HG02840 (cell line): ENCODE data around the gene TXNRD1.
"Not testable (repeated sequence)": the region's sequence is repeated elsewhere in the genome, so short reads cannot be mapped to it uniquely, and the experiment has no call there.

Experiments used
- ATAC-seq: cut with Tn5 transposase; IDR thresholded peaks from one replicate; pipeline ENCODE4 v1.9.1; 2021; ENCODE audit warnings: mild to moderate bottlenecking, moderate library complexity, moderate number of reproducible peaks; ENCODE audit not compliant: unreplicated experiment, low FRiP score

Gene TXNRD1

DNA sequence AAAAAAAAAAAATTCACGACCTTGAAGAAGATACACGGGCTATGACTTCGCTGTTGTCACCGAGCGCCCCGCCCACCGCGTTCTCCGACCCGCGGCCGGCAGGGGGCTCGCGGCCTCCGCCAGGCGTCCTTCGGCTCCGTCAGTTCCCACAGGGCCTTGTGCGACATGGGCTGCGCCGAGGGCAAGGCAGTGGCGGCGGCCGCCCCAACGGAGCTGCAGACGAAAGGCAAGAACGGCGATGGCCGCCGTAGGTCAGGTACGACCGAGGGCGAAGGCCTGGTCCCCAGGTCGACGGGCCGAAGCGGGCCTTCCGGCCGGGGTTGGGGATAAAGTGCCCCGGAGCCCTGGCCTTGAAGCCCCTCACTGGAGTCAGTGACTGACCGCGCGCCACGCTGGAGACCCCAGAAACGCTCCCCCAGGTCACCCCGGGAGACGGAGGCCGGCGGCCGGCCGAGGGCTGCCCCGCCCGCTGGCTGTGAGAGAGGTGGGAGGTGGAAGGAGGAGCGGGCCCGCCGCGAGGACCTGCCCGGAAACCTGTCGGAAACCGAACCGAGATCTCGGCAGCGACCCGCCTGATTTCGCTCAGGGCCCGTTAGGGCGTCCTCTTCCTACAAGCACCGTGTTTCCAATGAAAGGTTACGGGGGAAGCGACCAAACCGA, at the start of gene TXNRD1:
TXNRD1 (plus strand) TSS at position 142 of the 660 bp plus-strand sequence; CDS start at position 166, 24 bp downstream.
- ATAC-seq = peak; percentile 96

DNA sequence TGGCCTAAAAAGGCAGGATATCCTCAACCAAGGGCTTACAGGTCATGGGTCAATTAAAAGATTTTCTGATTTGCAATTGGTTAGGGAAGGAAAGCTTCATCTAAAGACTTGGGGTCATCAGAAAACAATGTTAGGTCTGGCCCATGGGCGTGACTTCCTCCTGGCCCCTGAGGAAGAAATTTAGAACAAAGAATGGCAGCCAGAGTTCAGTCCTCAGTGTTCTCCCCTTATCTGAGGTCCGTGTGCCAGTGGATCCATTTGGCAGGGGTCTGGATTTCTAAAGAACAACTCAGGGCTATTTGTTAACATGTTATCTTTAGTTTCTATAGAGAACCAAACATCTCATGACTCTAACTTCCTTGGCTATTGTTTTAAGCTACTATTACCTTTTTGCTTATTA, 49.8 kb upstream of the TXNRD1 start:
- no peak for ATAC-seq

DNA sequence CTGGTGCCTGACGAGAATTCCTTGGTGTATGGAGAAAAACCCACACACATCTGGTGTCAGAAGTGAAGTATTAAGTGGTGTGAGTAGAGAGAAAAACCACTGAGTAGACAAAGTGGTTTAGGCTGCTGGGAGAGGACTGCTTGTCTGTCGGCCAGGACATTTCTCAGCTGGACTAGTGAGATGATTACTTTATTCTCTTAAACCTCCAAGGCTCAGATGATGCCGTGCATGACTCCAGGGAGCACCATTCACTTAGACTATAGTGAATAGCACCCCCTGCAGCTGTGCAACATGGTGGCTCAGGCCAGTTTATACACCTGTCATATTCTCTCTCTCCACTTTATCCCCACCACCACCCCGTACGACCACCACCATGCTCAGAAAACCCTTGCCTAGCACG, 49.1 kb upstream of the TXNRD1 start:
- no peak for ATAC-seq

DNA sequence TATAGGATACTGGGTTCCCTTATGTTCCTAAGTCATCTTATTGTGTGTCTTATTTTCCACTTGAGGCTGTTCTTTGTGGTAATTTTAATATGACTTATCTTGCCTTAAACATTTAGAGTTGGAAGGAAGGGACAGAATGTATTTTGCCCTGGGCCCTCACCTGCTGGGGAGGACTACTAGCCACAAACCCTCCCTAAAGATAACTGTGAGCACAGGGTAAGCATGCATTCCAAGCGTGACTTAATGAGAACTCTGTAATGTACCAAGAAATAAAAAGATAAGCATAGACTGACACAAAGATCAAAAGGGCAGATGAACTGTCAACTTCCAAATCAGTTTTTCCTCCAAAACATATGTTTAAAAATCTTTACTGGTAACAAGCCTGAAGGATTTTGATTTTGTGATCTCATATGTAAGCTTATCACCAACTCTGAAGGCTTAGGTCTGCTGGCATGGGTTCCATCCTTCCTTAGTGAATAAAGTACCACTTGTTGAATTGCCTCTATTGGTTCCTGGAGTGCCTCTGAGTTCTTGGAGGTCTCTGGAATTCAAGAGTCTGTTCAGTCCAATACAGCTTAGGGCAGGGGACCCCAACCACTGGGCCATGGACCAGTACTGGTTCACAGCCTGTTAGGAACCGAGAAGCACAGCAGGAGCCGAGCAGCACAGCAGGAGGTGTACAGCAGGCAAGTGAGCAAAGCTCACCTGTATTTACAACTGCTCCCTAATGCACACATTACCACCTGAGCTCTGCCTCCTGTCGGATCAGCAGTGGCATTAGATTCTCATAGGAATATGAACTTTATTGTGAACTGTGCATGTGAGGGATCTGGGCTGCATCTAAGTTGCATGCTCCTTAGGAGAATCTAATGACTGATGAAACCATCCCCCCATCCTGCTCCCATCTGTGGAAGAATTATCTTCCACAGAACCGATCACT, 47.8 kb upstream of the TXNRD1 start:
- no peak for ATAC-seq

DNA sequence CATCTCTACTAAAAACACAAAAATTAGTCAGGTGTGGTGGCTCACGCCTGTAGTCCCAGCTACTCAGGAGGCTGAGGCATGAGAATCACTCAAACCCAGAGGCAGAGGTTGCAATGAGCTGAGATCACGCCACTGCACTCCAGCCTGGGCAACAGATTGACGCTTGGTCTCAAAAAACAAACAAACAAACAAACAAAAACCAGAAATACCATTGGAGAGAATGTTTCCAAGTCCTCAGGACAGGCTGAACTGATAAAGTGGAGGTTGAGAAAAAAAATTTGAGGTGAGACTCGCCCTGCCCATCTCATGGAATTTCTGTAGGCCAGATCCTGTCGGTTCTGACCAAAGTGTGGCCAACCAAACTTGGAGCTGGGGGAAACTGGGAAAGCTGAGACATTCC, 47.0 kb upstream of the TXNRD1 start:
- ATAC-seq = no peak

DNA sequence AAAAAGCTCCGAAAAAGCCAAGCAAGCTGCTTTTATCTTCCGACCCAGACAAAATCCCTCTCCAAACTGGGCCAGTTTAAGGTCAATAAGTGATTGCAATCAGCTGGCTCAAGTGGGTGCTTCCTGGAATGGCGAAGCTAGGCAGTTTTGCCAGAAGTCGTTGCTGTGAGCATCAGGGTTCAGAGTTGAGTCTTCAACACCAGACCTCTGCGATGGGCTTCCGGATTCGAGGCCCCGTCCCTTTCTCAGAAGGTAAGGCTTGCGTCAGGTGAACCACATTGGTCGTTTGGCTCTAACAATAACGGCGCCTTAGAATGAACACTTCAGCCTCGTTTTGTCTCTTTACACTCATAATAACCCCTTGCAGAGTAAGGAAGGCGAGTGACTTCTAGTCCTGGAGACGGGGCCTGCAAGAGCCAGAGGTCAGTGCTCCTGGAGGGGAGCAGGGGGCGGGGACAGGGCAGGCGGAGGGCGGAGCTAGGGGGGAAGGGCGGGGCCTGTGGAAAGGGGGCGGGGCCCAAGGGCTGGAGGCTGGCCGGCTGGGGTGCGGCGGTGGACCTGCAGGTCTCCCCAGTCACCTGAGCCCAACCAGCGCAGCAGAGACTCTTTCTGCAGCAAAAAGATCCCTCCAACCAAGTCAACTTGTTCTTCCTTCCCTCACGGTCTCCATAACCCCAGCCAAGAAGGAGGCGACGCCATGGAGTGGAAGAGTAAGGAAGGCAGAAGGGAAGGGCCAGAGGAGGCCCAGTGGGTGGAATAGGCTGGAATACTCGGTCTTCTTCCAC, 43.6 kb upstream of the TXNRD1 start:
- ATAC-seq = no peak

DNA sequence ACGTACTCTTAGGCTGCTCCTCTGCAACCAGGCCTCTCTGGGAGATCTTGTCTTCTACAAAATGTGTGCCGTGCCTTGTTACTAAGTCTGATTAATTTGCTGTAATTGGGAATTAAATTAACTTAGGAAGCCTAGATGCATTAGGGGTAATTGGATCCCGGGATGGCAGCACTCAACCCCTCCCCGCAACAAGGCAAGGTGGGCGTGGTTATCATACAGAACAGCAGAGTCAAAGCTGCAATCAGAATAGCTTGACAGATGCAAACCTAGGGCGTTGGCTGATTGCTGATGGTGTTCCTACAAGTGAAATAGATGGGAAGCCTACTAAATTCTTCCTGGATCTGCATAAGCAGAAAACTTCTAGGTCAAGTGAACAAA, 43.0 kb upstream of the TXNRD1 start:
- ATAC-seq = no peak

DNA sequence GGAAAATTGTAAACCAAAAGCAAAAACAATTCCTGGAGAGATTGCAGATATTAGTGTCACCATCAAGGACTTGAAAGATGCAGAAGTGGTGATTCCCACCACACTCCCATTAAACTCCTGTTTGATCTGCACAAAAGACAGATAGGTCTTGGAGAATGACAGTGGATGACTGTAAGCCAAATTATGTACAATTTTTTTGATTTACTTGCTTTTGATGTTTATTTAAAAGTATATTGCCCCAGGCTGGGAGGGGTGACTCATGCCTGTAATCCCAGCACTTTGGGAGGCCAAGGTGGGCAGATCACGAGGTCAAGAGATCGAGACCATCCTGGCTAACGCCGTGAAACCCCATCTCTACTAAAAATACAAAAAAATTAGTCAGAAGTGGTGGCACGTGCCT, 41.8 kb upstream of the TXNRD1 start:
- ATAC-seq = not testable (repeated sequence)

DNA sequence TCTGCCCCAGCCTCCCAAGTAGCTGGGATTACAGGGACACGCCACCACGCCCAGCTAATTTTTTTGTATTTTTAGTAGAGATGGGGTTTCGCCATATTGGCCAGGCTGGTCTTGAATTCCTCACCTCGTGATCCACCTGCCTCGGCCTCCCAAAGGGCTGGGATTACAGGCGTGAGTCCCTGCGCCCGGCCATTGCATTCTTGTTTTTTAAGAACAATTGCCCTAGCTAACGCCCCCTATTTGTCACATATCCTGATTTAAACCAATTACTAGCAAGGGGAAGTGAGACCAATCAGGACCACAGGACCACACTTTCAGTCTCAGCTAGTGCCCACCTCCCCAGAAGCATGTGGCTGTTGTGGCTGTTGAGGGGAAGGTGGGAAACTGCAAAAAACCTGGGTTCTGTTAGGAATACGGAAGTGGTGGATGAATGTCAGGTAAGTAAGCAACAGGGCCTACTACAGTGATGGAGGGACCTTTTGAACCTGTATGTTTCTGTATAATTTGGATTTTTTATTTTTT, 39.8 kb upstream of the TXNRD1 start:
- ATAC-seq = no peak

DNA sequence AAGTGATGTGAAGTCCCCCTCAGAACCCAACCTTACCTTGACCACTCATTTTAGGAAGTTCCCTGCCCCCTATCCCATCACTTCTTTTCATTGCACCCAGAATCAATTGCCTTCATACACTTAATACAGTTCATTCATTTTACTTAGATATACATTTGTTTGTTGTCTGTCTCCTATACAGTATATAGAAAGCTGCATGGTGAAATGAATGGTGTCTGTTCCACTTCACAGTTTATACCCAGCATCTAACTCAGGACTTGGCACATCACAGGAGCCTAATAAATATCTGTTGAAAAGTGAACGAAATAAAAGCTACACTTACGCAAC, 38.3 kb upstream of the TXNRD1 start:
- no peak for ATAC-seq

DNA sequence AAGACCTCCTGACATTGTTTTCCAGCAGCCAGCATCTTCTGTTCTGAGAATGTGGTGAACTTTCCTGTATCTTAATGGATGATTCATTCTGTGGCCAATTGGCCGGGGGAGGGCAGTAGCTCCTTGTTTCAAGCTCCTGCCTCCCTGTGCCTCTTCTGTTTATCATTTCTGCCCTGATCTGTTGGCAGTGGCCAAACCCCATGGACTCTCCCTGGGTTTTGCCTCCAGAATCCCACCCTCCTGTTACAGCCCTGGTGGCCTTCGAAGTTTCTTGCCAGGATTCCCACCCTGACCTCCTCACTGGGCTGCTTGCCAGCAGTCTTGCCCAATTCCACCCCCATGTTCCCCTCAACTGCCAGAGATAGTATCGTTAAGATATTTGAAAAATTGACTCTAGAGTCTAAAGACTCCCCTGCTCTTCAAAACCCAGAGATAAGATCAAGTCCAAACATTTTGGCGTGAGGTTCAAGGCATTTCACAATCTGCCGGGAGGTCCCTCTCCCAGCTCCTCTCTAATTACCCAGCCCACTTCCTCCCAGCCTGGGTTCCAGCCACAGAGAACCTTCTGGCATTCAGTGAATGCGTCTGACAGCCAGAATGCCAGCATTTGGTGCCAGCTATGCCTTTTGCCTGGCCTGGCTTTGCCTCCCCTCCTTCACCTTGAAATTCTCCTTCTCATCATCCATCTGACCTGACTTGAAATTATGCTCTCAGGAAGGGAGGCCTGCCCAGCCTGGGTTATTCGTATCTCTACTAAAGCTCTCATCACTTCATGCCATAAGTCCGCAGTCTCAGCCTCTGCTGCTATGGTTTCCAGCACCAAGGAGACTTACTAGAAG, 37.7 kb upstream of the TXNRD1 start:
- ATAC-seq = no peak

DNA sequence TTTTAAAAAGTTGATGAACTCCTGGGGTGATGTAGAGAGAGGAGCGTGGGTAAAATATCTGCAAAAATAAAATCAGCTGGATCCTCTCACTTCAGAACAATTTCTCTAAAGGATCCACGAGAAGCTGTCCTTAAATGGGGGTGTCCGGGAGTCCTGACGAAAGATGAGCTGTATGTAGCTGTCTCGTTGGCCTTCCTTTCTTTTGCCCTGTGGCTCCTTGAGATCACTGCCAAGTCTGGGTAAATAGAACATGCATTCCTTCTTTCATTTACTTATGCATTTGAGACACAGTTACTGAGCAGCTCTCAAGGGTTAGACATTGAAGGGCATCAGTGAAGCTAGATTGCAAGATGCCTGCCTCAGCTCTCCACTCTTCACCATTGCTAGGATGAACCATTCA, 35.2 kb upstream of the TXNRD1 start:
- no peak for ATAC-seq

DNA sequence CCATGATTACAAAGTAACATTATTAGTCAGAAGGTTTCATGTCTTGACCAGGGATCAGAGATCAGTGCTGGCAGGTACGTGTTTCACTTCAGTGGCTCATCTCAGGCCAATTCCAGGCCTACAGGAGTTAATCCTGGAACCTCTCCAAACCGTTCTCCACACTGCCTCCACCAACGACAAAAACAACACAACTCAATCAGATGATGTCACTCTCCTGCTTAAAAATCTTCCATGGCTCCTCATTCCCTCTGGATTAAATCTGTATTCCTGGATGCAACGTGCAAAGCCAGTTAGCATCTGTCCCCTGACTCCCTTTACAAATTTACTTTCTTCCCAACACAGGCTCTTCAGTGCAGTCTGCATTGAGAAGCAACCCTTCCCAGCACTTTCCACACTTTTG, 34.3 kb upstream of the TXNRD1 start:
- ATAC-seq = no peak

DNA sequence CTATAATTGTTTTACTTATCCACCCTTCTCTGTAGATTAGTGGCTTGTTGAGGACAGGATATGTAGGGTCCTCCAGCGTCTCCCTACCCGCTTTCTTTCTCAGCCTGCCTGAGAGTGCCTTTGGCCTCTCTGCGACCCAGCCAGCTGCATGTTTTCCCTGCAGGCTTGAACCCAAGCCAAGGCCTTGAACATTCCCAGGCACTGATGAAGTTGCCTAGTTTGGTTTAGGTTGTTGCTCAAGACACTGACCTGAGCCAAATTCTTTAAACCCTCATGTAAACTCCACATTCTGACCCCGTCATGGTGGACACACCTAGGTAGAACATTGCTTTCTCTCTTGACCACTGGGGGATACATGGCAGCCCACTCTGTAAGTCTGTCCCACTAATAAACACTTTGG, 33.4 kb upstream of the TXNRD1 start:
- ATAC-seq = no peak

DNA sequence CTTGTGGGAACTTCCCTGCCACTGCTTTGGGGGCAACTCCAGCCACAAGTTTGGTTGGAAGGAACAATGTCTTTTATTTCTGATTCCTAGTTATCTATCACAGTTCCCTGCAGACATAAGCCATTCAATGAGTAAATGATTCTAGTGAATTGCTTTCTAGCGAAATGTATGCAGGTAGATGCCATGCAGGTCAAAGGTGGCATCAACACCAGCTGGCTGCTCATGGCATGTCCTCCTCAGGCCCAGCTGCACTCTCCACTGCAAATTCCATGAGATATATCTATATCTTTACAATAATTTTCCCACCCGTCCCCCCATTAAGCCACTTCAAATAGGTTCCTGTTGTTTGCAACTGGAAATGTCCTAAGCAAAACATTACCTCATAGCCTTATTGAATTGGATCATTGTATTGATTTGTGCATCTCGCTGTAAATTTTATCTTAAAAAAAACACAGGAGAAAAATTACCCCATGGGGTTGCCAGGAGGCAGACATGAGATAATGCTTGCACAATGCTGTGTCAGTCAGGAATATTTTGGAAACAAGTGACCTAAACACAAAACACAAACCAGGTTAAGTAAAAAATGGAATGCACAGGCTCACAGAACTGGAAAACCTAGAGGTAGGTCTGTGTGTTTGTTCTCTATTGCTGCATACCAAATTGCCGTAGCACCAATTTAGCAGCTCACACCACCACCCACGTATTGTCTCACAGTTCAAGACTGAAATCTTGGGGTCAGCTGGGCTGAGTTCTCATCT, 32.8 kb upstream of the TXNRD1 start:
- ATAC-seq = no peak

DNA sequence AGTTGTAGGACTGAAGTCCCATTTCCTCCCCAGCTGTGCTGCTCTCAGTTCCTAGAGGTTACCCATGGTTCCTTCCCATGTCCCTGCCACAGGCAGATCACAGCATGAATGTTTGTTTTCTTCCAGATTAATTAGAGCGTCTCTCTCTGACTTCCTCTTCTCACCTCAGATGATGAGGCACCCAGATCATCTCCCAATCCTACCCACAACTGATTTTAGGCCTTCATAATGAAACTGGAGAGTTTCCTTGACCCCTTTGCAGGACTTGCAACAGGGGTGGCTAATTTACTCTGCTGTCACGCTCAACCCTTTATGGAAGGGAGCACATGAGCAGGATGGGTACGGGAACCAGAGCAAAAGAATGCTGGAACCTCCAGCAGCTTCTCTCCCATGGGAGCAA, 32.1 kb upstream of the TXNRD1 start:
- no peak for ATAC-seq

DNA sequence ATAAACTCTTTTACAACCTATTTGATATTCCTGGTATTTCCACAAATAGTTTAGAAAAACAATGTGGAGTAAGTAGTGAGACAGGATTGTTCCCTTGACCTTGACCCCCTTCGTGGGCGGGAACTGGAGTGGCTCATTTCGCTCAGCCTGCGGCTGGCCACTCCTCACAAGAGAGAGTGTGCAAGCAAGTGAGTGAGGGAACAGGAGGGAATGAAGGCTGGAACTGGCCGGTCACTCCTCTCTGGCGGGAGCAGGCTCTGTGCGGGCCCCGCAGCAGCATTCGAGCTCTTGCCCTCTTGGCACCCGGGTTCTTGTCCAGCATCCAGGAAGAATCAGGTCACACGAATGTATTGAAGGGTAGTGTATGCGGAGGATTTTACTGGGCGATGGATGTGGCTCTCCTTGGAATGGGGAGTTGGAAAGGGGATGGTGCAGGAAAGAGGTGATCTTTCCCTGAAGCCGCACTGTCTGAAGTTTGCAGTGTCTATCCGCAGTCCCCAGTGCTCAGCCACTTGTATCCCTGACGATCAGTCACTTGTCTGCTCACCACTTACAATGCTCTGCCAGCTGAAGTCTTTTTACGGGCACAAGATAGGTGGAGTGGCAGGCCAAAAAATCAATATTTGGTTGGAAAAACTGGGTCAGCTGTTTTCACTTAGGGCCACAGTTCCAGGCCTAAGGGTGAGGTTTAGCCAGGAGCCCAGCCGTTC, 28.0 kb upstream of the TXNRD1 start:
- no peak for ATAC-seq

DNA sequence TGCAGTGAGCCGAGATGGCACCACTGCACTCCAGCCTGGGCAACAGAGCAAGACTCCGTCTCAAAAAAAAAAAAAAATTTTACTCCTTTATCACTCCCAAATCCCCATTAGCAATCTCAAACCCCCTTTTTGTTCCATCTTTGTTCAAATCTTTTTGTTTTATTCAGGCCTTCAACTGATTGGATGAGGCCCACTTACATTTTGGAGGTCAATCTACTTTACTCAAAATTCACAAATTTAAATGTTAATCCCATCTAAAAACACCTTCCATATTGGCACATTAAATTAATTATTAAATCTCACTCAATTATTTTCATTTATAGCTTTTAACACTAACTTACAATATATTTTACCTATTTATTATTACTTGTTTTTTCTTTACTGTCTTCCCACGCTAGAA, 27.0 kb upstream of the TXNRD1 start:
- ATAC-seq = no peak
